ENCODE measurements around the gene MACROD2.
"Not testable (repeated sequence)": the region's sequence is repeated elsewhere in the genome, so short reads cannot be mapped to it uniquely, and the experiment has no call there.

The MACROD2 gene

GRCh38 chr20:13995086-13995665, at the start of gene MACROD2:
Gene MACROD2 (plus strand): TSS chr20:13995516.
- H3K36me3 ChIP-seq (ENCODE audit: control insufficient read depth in 2 of 2, insufficient read depth in 2 of 2, low read length in 2 of 2) = no peaks in the 10 kb centered on the region
- peak within 1 kb of the TSS; percentile 80 to 89 for H3K4me3 ChIP-seq (ENCODE audit: low read length in 2 of 2)
- H3K9ac ChIP-seq (ENCODE audit: low read length in 2 of 2) = peak within 1 kb of the TSS; percentile 22 to 41
- no peaks in the 10 kb centered on the region for H3K27me3 ChIP-seq (ENCODE audit: control insufficient read depth in 1 of 2, insufficient read depth in 2 of 2, low read length in 2 of 2)
- peaks cover 4% of the 10 kb centered on the region for H3K4me1 ChIP-seq (ENCODE audit: control insufficient read depth, insufficient read depth, low read length)
- H3K9me3 ChIP-seq (ENCODE audit: control insufficient read depth in 2 of 2, low read length in 2 of 2) = peaks cover 0 to 6% of the 10 kb centered on the region in 2 donors
- no peak within 1 kb of the TSS for H3K27ac ChIP-seq (ENCODE audit: low read length)

GRCh38 chr20:13947719-13948118, 47.6 kb upstream of the MACROD2 start:
- H3K27me3 ChIP-seq (ENCODE audit: control insufficient read depth in 1 of 2, insufficient read depth in 2 of 2, low read length in 2 of 2) = no peaks in the 10 kb centered on the region
- H3K9ac ChIP-seq (ENCODE audit: low read length in 2 of 2) = no peak overlapping the region
- H3K36me3 ChIP-seq (ENCODE audit: control insufficient read depth in 2 of 2, insufficient read depth in 2 of 2, low read length in 2 of 2) = no peaks in the 10 kb centered on the region

GRCh38 chr20:13953227-13953626, 42.1 kb upstream of the MACROD2 start:
- H3K4me3 ChIP-seq (ENCODE audit: low read length in 2 of 2) = no peak overlapping the region
- no peaks in the 10 kb centered on the region for H3K9me3 ChIP-seq (ENCODE audit: control insufficient read depth in 2 of 2, low read length in 2 of 2)
- no peak overlapping the region for H3K27ac ChIP-seq (ENCODE audit: low read length)
- H3K9ac ChIP-seq (ENCODE audit: low read length in 2 of 2) = no peak overlapping the region
- no peaks in the 10 kb centered on the region for H3K4me1 ChIP-seq (ENCODE audit: control insufficient read depth, insufficient read depth, low read length)
- no peaks in the 10 kb centered on the region for H3K36me3 ChIP-seq (ENCODE audit: control insufficient read depth in 2 of 2, insufficient read depth in 2 of 2, low read length in 2 of 2)
- no peaks in the 10 kb centered on the region for H3K27me3 ChIP-seq (ENCODE audit: control insufficient read depth in 1 of 2, insufficient read depth in 2 of 2, low read length in 2 of 2)

More at GRCh38 chr20:13947719-13948118, 47.6 kb upstream of the MACROD2 start:
- no peaks in the 10 kb centered on the region for H3K4me1 ChIP-seq (ENCODE audit: control insufficient read depth, insufficient read depth, low read length)
- no peaks in the 10 kb centered on the region for H3K9me3 ChIP-seq (ENCODE audit: control insufficient read depth in 2 of 2, low read length in 2 of 2)
- H3K27ac ChIP-seq (ENCODE audit: low read length) = no peak overlapping the region
- H3K4me3 ChIP-seq (ENCODE audit: low read length in 2 of 2) = no peak overlapping the region

- no peaks in the 10 kb centered on the region for H3K36me3 ChIP-seq (ENCODE audit: control insufficient read depth in 2 of 2, insufficient read depth in 2 of 2, low read length in 2 of 2)
Measured at GRCh38 chr20:13960119-13960518, 35.2 kb upstream of the MACROD2 start.

GRCh38 chr20:13960525-13960924, 34.8 kb upstream of the MACROD2 start:
- Histone ChIP-seq H3K4me1 (ENCODE audit: control insufficient read depth, insufficient read depth, low read length) (no peaks in the 10 kb centered on the region), H3K9ac (ENCODE audit: low read length in 2 of 2) (no peak overlapping the region), H3K27ac (ENCODE audit: low read length) (no peak overlapping the region), H3K27me3 (ENCODE audit: control insufficient read depth in 1 of 2, insufficient read depth in 2 of 2, low read length in 2 of 2) (no peaks in the 10 kb centered on the region), H3K9me3 (ENCODE audit: control insufficient read depth in 2 of 2, low read length in 2 of 2) (no peaks in the 10 kb centered on the region), H3K36me3 (ENCODE audit: control insufficient read depth in 2 of 2, insufficient read depth in 2 of 2, low read length in 2 of 2) (no peaks in the 10 kb centered on the region), H3K4me3 (ENCODE audit: low read length in 2 of 2) (no peak overlapping the region)

More at GRCh38 chr20:13960119-13960518, 35.2 kb upstream of the MACROD2 start:
- Histone ChIP-seq H3K9ac (ENCODE audit: low read length in 2 of 2) (no peak overlapping the region), H3K4me3 (ENCODE audit: low read length in 2 of 2) (no peak overlapping the region), H3K27me3 (ENCODE audit: control insufficient read depth in 1 of 2, insufficient read depth in 2 of 2, low read length in 2 of 2) (no peaks in the 10 kb centered on the region), H3K9me3 (ENCODE audit: control insufficient read depth in 2 of 2, low read length in 2 of 2) (no peaks in the 10 kb centered on the region), H3K27ac (ENCODE audit: low read length) (no peak overlapping the region), H3K4me1 (ENCODE audit: control insufficient read depth, insufficient read depth, low read length) (no peaks in the 10 kb centered on the region)

- no peaks in the 10 kb centered on the region for H3K36me3 ChIP-seq (ENCODE audit: control insufficient read depth in 2 of 2, insufficient read depth in 2 of 2, low read length in 2 of 2)
- H3K9ac ChIP-seq (ENCODE audit: low read length in 2 of 2) = no peak overlapping the region
- H3K4me3 ChIP-seq (ENCODE audit: low read length in 2 of 2) = no peak overlapping the region
- H3K9me3 ChIP-seq (ENCODE audit: control insufficient read depth in 2 of 2, low read length in 2 of 2) = no peaks in the 10 kb centered on the region
- H3K27me3 ChIP-seq (ENCODE audit: control insufficient read depth in 1 of 2, insufficient read depth in 2 of 2, low read length in 2 of 2) = no peaks in the 10 kb centered on the region
- H3K4me1 ChIP-seq (ENCODE audit: control insufficient read depth, insufficient read depth, low read length) = no peaks in the 10 kb centered on the region
- no peak overlapping the region for H3K27ac ChIP-seq (ENCODE audit: low read length)
Measured at GRCh38 chr20:13984211-13984610, 11.1 kb upstream of the MACROD2 start.

GRCh38 chr20:13990465-13990864, 4.9 kb upstream of the MACROD2 start, which contains the start of gene SEL1L2:
Gene SEL1L2 (minus strand): TSS chr20:13990614. CDS start chr20:13990534, 80 bp downstream.
- no peaks in the 10 kb centered on the region for H3K36me3 ChIP-seq (ENCODE audit: control insufficient read depth in 2 of 2, insufficient read depth in 2 of 2, low read length in 2 of 2)
- H3K9ac ChIP-seq (ENCODE audit: low read length in 2 of 2) = no peak within 1 kb of the TSS
- no peaks in the 10 kb centered on the region for H3K4me1 ChIP-seq (ENCODE audit: control insufficient read depth, insufficient read depth, low read length)
- peaks cover 0 to 6% of the 10 kb centered on the region in 2 donors for H3K9me3 ChIP-seq (ENCODE audit: control insufficient read depth in 2 of 2, low read length in 2 of 2)
- H3K4me3 ChIP-seq (ENCODE audit: low read length in 2 of 2) = no peak within 1 kb of the TSS
- no peak within 1 kb of the TSS for H3K27ac ChIP-seq (ENCODE audit: low read length)
- H3K27me3 ChIP-seq (ENCODE audit: control insufficient read depth in 1 of 2, insufficient read depth in 2 of 2, low read length in 2 of 2) = no peaks in the 10 kb centered on the region

GRCh38 chr20:13991311-13991710, 4.0 kb upstream of the MACROD2 start:
- Histone ChIP-seq H3K9me3 (ENCODE audit: control insufficient read depth in 2 of 2, low read length in 2 of 2) (peaks cover 0 to 6% of the 10 kb centered on the region in 2 donors), H3K27me3 (ENCODE audit: control insufficient read depth in 1 of 2, insufficient read depth in 2 of 2, low read length in 2 of 2) (no peaks in the 10 kb centered on the region), H3K9ac (ENCODE audit: low read length in 2 of 2) (no peak overlapping the region), H3K4me1 (ENCODE audit: control insufficient read depth, insufficient read depth, low read length) (peaks cover under 1% of the 10 kb centered on the region), H3K27ac (ENCODE audit: low read length) (no peak overlapping the region), H3K4me3 (ENCODE audit: low read length in 2 of 2) (no peak overlapping the region), H3K36me3 (ENCODE audit: control insufficient read depth in 2 of 2, insufficient read depth in 2 of 2, low read length in 2 of 2) (no peaks in the 10 kb centered on the region)

GRCh38 chr20:13991955-13992354, 3.4 kb upstream of the MACROD2 start:
- not testable (repeated sequence) for H3K9ac ChIP-seq (ENCODE audit: low read length in 2 of 2); H3K4me3 ChIP-seq (ENCODE audit: low read length in 2 of 2); H3K9me3 ChIP-seq (ENCODE audit: control insufficient read depth in 2 of 2, low read length in 2 of 2); H3K36me3 ChIP-seq (ENCODE audit: control insufficient read depth in 2 of 2, insufficient read depth in 2 of 2, low read length in 2 of 2); H3K27ac ChIP-seq (ENCODE audit: low read length); H3K4me1 ChIP-seq (ENCODE audit: control insufficient read depth, insufficient read depth, low read length); H3K27me3 ChIP-seq (ENCODE audit: control insufficient read depth in 1 of 2, insufficient read depth in 2 of 2, low read length in 2 of 2)

GRCh38 chr20:13995841-13996240, 525 bp downstream of the MACROD2 start:
- peaks cover 0 to 6% of the 10 kb centered on the region in 2 donors for H3K9me3 ChIP-seq (ENCODE audit: control insufficient read depth in 2 of 2, low read length in 2 of 2)
- H3K27me3 ChIP-seq (ENCODE audit: control insufficient read depth in 1 of 2, insufficient read depth in 2 of 2, low read length in 2 of 2) = no peaks in the 10 kb centered on the region
- H3K9ac ChIP-seq (ENCODE audit: low read length in 2 of 2) = peak overlapping the region in 1 of 2 donors; percentile 41
- no peaks in the 10 kb centered on the region for H3K36me3 ChIP-seq (ENCODE audit: control insufficient read depth in 2 of 2, insufficient read depth in 2 of 2, low read length in 2 of 2)
- peaks cover 4% of the 10 kb centered on the region for H3K4me1 ChIP-seq (ENCODE audit: control insufficient read depth, insufficient read depth, low read length)
- H3K27ac ChIP-seq (ENCODE audit: low read length) = no peak overlapping the region
- H3K4me3 ChIP-seq (ENCODE audit: low read length in 2 of 2) = peak overlapping the region; percentile 78 to 80

- H3K27me3 ChIP-seq (ENCODE audit: control insufficient read depth in 1 of 2, insufficient read depth in 2 of 2, low read length in 2 of 2) = no peaks in the 10 kb centered on the region
- no peak overlapping the region for H3K27ac ChIP-seq (ENCODE audit: low read length)
- H3K36me3 ChIP-seq (ENCODE audit: control insufficient read depth in 2 of 2, insufficient read depth in 2 of 2, low read length in 2 of 2) = no peaks in the 10 kb centered on the region
- peak overlapping the region; percentile 78 to 80 for H3K4me3 ChIP-seq (ENCODE audit: low read length in 2 of 2)
- peaks cover 0 to 6% of the 10 kb centered on the region in 2 donors for H3K9me3 ChIP-seq (ENCODE audit: control insufficient read depth in 2 of 2, low read length in 2 of 2)
- peaks cover 4% of the 10 kb centered on the region for H3K4me1 ChIP-seq (ENCODE audit: control insufficient read depth, insufficient read depth, low read length)
- peak overlapping the region; percentile 22 to 41 for H3K9ac ChIP-seq (ENCODE audit: low read length in 2 of 2)
Measured at GRCh38 chr20:13996265-13996664, 949 bp downstream of the MACROD2 start.
